ENCODE data around the gene ACBD3.

The ACBD3 gene

DNA sequence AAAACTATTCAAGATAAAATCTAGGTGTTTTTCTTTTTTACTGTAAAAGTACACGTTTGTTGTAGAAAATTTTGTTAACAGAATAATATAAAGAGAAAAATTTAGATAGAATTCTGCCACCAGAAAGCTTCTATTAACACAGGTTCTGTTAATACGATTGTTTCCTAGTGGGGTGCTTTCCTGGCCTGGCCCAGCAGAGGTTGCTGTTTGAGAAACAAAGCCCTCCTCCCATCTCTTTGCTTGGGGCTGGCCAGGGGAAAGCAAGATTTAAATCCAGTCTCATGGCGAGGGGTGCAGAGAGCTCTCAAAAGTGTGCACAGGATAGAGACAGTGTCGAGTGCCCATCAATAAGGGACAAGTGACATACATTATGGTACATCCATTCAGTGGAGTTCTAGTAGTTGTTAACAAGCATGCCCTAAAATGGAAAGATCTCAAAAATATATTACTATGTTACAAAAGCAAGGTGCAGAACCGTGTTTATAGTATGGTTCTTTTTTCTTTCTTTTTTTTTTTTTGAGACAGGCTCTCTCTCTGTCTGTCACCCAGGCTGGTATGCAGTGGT lies 14.6 kb upstream of the ACBD3 start:
- peak; percentile 40 for DNase-seq (ENCODE audit: low spot score)

DNA sequence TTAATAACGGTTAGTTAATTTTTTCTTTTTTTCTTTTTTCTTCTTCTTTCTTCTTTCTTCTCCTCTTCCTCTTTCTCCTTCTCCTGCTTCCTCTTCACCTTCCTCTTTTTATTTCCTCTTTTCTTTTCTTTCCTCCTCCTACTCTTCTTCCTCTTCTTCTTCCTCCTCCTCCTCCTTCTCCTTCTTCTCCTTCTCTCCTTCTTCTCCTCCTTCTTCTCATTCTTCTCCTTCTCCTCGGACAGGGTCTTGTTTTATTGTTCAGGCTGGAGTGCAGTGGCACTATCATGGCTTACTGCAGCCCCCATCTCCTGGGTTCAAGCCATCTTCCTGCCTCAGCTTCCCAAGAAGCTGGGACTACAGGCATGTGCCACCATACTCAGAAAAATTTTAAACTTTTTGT lies 13.4 kb upstream of the ACBD3 start:
- DNase-seq (ENCODE audit: low spot score), result no peak

DNA sequence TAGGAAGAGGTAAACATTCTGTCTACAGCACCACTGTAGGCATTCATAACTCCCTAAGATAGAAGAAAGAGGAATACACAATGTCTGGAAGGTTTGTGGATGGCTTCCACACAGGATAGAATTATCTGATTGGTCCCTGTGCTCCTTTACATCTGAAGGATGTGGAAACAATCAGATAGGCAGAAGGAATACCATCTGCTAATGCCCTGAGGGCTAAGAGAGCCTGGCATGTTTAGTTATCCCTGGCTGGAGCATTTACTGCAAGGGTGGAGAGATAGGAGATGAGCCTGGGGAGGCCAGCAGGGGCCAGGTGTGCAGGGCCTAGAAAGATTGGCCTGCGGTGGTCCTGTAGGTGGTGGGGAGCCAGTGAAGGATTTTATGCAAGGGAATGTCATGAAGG lies 8.6 kb upstream of the ACBD3 start:
- no peak for DNase-seq (ENCODE audit: low spot score)

DNA sequence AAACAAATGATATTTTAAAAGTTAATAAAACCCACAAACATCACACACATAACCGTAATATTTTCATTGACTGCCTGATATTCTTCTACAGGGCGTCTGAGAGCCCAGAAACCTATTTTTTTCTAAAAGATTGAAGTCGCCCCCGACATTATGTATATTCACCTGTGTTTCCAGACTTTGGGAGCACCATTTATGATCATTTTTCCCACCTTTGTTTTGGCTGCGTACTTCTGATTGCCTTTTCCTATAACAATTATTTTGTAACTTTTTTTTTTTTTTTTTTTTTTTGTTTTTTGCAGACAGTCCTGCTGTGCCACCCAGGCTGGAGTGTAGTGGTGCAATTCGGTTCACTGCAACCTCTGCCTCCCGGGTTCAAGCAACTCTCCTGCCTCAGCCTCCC lies 839 bp upstream of the ACBD3 start:
- DNase-seq (ENCODE audit: low spot score), result no peak

DNA sequence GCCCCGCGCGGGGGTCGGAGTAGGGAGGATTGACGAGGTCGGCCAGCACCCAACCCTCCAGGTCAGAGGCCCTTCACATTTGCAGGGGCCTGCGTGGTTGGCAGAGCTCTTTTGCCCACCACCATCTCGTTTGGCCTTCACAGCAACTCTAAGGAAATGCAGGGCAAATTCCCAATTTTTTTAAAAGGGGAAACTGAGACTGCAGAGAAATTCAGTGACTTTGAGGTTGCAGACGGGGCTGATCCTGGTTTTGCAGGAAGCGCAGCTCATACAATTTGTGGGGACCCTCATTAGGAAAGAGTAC lies 430 bp upstream of the ACBD3 start:
- no peak for DNase-seq (ENCODE audit: low spot score)

DNA sequence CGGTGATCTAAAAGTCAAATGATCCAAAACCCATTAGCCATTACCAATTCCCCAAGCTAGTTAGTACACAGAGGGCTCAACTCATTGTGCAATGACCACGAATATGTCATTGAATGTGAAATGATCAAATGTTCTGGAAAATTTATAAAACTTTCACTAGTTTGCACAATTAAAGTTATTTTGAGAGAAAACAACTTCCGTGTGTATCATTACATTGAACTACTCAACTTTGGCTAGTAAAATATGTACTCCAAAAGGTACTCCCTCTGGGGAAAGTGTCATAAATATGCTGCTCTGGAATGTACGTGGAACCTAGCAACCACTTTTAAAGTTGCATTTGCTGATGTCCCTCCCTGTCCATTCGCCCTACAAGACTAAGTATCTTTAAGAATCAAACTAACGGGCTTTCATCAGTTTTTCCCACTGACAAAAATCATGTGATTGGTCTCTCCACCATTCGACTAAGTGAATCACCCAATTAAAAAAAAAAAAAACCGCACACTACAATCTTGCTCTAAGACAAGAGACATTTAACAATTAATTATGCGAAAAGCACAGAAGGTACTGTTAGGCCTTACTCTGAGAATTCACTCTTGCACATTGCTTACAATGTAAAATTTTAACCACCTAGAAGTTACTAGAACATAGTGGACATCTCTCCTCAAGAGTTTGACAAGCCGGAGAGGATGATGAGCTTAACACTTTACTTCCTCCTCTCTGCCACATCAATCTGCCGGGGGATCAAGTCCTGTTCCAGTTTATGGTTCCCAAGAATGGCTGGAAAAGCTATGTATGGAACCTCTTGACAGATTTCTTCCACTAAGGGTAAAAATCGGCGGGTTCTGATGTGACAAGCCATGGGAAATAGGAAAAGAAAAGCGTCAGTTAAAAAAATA lies 1.2 kb downstream of the ACBD3 start:
- DNase-seq (ENCODE audit: low spot score), result peak; percentile 34

DNA sequence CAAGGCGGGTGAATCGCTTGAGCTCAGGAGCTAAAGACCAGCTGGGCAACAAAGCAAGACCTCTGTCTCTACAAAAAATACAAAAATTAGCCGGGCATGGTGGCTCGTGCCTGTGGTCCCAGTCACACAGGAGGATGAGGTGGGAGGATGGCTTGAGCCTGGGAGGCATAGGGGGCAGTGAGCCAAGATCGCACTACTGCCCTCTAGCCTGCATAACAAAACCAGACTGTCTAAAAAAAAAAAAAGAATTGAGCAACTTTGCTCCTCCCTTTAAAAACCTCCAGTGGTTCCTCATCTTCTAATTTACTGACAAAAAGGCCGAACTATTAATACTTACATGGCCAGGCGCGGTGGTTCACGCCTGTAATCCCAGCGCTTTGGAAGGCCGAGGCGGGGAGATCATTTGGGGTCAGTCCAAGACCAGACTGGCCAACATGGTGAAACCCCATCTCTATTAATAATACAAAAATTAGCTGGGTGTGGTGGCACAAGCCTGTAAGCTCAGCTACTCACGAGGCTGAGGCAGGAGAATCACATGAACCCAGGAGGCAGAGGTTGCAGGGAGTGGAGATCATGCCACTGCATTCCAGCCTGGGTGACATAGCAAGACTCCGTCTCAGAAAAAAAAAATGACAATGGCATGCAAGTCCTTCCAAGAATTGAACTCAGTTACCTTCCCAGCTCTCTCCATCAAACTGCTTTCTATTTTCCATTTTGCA lies 4.4 kb downstream of the ACBD3 start:
- DNase-seq (ENCODE audit: low spot score), result peak; percentile 41

DNA sequence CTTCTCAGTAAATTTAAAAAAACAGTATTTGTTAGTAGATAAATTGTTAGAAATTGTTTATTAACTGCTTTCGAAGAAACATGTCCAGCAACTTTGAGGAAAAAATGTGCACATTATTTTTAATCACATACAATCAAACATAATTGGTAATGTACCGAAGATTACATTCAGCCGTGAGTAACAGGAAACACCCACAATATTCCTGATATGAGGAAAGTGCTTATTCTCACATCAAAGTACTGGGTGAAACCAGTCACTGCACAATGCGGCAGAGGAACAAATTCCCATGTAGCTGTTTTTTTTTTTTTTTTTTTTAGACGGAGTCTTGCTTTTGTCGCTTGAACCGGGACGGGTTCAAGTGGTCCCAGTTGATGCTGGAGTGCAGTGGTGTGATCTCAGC lies 9.7 kb downstream of the ACBD3 start:
- DNase-seq (ENCODE audit: low spot score), result no peak

DNA sequence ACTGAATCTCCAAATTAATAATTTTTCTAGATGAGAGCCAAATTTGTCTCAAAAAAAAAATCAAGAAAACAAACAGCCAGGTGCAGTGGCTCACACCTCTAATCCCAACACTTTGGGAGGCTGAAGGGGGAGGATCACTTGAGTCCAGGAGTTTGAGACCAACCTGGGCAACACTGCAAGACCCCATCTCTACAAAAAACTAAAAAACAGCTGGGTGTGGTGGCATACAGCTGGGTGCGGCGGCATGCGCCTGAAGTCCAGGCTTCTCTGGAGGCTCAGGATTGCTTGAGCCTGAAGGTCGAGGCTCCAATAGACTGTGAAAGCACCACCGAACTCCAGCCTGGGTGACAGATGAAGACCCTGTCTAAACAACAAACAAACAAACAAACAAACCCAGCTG lies 14.0 kb downstream of the ACBD3 start:
- no peak for DNase-seq (ENCODE audit: low spot score)

DNA sequence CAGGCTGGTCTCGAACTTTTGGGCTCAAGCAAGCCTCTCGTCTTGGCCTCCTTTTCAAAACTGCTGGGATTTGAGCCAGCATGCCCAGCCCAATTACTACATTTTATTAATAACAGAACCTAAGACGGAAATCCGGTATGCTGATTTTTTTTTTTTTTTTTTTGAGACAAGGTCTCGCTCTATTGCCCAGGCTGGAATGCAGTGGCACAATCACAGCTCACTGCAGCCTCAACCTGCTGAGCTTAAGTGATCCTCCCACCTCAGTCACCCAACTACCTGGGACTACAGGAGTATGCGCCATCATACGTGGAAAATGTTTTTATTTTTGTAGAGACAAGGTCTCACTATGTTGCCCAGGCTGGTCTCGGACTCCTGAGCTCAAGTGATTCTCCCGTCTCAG lies 20.2 kb downstream of the ACBD3 start:
- DNase-seq (ENCODE audit: low spot score), result no peak

DNA sequence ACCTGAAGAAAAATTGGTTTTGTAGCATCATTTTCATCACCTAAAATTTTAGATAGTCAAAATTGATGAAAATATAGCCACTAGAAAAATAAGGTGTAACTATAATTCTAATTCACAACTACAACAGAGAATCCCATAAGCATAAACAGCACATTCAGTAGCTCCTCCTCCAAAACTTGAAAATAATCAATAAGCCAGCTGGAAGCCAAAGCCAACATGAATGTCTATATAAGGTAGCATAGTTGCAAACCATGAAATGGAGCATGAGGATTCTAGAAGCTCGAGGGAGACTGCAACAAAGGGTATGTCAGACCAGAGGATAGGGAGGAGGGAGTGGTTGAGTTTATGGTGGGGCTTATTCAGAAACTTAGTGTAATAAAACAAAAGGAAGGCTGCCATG lies 22.4 kb downstream of the ACBD3 start:
- DNase-seq (ENCODE audit: low spot score), result no peak

DNA sequence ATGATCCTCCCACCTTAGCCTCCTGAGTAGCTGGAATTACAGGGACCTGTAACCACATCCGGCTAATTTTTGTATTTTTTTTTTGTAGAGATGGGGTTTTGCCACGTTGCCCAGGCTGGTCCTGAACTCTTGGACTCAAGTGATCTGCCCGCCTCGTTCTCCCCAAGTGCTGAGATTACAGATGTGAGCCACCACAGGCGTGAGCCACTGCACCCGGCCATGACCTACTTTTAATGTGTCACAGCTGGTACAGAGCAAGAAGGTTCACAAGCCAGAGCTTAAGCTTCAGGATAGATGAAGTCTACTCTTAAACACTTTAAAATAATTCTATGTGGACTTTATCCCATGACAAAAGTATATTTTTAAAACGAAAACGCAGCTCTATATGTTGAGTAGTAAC lies 23.6 kb downstream of the ACBD3 start:
- no peak for DNase-seq (ENCODE audit: low spot score)

DNA sequence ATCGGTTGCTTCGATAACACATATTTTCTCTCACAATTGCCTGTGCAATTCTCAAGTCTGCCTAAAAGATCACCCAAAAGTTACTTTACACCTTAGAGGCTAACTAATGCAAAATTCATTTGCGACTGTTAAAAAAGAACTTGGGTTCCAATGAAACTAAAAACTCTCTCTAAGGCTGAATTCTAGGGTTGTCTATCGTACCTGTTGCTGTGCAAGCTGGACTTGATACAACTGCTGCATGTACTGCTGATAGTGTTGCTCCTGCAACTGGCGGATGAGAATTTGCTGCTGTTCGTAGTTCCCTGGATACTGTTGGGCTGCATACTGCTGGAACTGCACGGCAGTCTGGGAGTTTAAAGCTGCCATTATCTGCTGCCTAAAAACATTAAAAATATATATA lies 27.6 kb downstream of the ACBD3 start:
- DNase-seq (ENCODE audit: low spot score), result no peak

DNA sequence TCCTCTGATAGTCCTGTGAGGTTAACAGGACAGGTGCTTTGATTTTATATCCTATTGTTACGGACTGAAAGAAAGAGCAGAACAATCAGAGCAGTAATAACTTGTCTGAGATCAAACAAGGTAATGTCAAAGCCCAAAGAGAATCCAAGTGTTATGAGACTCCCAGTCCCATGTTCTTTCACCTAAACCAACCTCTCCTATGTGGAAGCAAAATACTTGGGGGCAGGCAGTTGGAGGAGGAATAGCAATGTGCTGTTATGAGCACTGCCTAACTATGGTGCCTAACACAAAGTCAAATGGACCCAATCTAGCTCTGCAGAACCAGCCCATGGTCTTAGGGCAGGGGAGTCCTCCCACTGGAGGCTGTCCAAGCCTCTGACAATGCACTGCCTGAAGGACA lies 28.1 kb downstream of the ACBD3 start:
- no peak for DNase-seq (ENCODE audit: low spot score)

DNA sequence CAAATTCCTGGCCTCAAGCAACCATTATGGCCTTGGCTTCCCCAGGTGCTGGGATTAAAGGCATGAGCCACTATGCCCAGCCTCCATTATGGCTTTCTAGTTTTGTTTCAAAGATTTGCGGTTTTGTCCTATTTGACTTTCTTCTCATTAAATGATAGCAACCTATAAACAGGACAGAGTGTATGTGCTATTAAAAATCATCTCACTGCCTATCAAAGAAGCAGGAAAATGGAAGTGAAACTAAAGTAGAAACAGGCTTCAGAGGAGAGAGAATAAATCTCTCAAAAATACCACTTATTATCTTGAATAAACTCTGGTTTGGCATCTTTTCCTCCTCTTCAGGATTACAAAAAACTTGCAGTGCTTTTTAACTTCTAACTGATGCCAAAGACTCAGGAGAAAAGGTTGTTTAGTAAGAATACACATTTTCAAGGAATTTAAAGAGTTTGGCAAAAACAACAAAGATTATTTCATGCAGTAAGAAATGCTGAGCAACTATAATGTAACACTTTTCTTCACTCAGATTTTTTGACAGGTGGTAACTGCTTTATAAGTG lies 28.7 kb downstream of the ACBD3 start:
- DNase-seq (ENCODE audit: low spot score), result no peak

DNA sequence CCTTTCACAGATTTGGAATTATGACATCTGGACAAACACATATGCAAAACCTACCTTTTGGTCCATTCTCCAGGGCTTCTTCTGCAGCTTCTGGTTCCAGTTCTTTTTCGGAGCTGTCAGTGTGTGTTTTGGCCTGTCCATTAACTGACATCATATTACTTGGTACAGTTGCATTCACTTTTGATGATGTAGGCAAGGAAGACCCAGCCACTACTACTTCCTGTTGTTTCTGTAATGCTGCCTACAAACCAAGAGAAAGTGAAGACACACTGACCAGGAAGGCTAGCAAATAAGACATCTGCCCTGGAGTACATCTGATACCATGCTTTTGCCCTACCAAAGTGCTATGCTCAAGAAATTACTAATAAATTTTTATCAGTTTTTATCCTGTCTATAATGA lies 31.9 kb downstream of the ACBD3 start:
- no peak for DNase-seq (ENCODE audit: low spot score)

DNA sequence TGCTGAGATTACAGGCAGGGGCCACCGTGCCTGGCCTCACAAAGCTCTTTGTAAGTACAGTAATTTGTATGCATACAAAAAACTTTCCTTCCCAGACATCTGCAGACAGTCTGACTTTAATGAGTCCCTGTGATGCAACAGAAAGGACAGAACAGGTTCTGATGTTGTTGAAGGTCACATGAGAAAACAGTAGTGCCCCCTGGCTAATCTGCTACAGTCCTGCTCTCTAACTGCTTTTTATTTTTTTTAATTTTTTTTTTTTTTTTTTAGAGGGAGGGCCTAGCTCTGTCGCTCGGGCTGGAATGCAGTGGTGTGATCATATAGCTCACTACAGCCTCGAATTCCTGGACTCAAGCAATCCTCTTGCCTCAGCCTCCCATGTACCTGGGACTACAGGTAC lies 36.7 kb downstream of the ACBD3 start:
- no peak for DNase-seq (ENCODE audit: low spot score)

DNA sequence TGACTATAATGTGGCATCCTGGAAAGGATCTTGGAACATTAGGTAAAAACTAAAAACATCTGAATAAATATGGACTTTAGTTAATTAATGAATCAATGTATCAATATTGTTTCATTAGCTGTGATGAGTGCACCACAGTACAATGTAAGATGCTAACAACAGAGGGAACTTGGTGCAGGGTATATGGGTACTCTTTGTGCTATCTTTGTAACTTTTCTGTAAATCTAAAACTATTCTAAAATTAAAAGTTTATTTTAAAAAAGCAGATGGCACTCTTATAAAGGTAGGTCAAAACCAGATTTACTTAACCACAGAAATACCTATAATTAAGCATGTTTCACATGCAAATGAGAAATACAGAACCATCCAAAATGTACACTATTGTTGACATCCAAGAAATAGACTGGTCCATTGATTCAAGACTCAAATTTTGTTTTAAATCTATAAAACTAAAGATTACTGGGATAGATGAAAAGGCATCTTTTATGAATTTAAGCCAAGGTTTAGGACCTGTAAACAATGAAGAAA lies 38.4 kb downstream of the ACBD3 start:
- DNase-seq (ENCODE audit: low spot score), result no peak

DNA sequence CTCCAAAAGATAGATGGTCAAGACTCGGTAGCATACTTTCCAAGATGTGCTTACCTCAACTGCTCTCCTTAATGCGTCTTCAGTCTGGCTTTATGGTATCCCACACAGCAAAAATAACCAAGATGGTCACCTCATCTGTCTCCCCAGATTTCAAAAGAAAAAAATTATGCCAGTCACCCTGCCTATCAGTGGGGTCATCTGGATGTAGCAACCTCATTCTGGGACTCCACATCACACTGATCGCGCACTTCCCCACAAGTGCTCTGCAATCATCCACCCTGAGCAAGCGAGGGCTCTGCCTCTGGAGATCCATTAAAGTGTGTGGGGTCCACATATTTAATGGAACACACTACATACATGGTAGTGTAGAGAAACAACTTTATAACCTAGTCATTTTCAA lies 42.5 kb downstream of the ACBD3 start:
- DNase-seq (ENCODE audit: low spot score), result no peak

DNA sequence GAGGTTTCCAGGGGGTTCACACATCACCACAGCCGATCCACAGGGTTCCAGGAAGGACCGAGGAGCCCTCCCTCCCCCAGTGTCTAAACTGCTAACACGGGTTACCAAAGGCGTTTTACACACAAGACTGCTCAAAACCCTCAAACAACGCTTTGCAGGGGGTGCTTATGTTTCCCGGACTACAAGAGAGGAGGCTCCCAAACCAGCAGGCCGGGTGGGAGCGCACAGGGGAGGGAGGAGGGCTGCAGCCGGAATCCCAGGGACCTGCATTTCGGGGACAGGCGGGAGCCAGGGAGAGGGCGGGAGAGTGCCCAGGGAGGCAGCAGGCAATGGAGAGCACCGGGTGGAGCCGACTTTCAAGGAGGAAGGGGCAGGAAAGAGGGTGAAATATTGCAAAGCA lies 50.8 kb downstream of the ACBD3 start:
- DNase-seq (ENCODE audit: low spot score), result no peak

DNA sequence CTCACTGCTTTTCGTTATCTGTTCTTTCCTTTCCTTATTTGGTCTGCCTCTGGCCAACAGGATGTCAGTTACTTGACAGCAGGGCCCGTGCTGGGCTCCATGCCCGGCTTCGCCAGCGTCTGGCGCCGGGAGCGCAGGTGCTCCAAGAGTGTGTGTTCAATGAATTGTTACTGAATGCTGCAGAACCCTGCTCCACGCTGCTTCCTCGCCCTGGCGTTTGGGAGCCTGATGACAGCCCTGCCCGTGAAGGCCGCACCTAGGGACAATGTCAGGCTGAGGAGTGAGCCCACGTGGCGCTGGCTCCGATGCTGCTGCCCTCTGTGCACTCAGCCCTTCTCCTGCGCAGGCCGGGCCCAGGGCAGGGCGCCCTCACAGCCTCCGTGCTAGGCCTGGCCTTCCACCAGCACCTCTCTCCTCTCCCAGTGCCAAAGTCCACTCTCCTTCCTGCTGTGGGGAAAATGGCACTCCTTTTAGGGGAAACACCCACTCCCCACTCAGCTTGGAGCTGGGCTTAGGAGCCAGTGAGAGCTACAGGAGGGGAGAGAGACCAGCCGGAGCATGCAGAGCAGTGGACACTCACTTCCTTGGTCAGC lies 51.4 kb downstream of the ACBD3 start:
- DNase-seq (ENCODE audit: low spot score), result no peak
